Left lung (tissue), 10 donors: ENCODE data around the gene CFAP251. TPM values are rescaled to one million over a fixed set of nuclear protein-coding genes. Genes with fewer than 3 reads are reported as not detected.

Source experiments
- ATAC-seq: fragments of 200-7000 bp; cut with Tn5 transposase; one replicate; pipeline ENCODE4 v1.9.1; 2020; ENCODE audit warnings: moderate library complexity
- DNase-seq, 4 donors: peaks; one replicate each; pipeline ENCODE4 v3.0.0-alpha.2; 2013 to 2020
- H3K27ac ChIP-seq, 2 donors: fragments of 200-600 bp; sonication (generic) in 1 of 2; one replicate each; pipeline versions ENCODE4 v1.5.0 to v1.8.0; 2020 to 2021
- H3K27me3 ChIP-seq, 2 donors: fragments of 200-600 bp; sonication (generic) in 1 of 2; one replicate each; pipeline versions ENCODE4 v1.5.0 to v1.8.0; 2020 to 2021
- H3K36me3 ChIP-seq, 2 donors: fragments of 200-600 bp; sonication (generic) in 1 of 2; one replicate each; pipeline versions ENCODE4 v1.5.0 to v1.8.0; 2020 to 2021
- H3K4me1 ChIP-seq, 2 donors: fragments of 200-600 bp; one replicate each; pipeline ENCODE4 v1.8.0; 2021
- H3K4me3 ChIP-seq, 2 donors: fragments of 200-600 bp; sonication (generic) in 1 of 2; one replicate each; pipeline versions ENCODE4 v1.5.0 to v1.8.0; 2020 to 2021; ENCODE audit warnings: mild to moderate bottlenecking in 1 of 2
- H3K9me3 ChIP-seq, 2 donors: fragments of 200-600 bp; sonication (generic) in 1 of 2; one replicate each; pipeline versions ENCODE4 v1.5.0 to v1.8.0; 2020 to 2021
- CTCF ChIP-seq, 2 donors: fragments of 200-600 bp; sonication (generic) in 1 of 2; IDR thresholded peaks; one replicate each; pipeline versions ENCODE4 v1.5.0 to v1.8.0; 2021; ENCODE audit warnings: antibody characterized with exemption in 2 of 2
- intact Hi-C, 2 donors: fragments of 100-400 bp; cut with DNase I; formaldehyde crosslinking; loops; one replicate each; pipeline versions ENCODE4 v1.11.2 to v1.14.2; 2022
- polyA plus RNA-seq, 6 donors: library from polyadenylated mRNA; unstranded; fragments of 120-200 nt; gene quantifications; one replicate each; pipeline ENCODE4 v1.2.1, GENCODE V29; 2013; ENCODE audit not compliant: insufficient read length in 6 of 6
- total RNA-seq, 2 donors: library from RNA; stranded (reverse); fragmentation: NEBNext Ultra II Directional; extraction: Animal tissue kit (Norgen Biotek cat#: 25700); gene quantifications; one replicate each; pipeline ENCODE4 v1.2.1, GENCODE V29; 2021
- donor health status: DM: no; HTN: yes; CAD: no.
- donor health status: DM: no; HTN: no; CAD: no.

CFAP251 gene
- total and polyA plus RNA-seq, 8 donors, result 3.9 to 13.3 (median 9.4) TPM

GRCh38 chr12:122049827-122050226 lies 131.4 kb downstream of the CFAP251 start:
- Histone ChIP-seq H3K9me3 (no peaks in the 10 kb centered on the region), H3K27me3 (no peaks in the 10 kb centered on the region), H3K4me3 (no peak overlapping the region), H3K36me3 (peaks cover 0 to 9% of the 10 kb centered on the region in 2 donors), H3K4me1 (peaks cover 0 to 17% of the 10 kb centered on the region in 2 donors), H3K27ac (no peak overlapping the region)
- intact Hi-C loops, result no loop called here
- no peak for DNase-seq
- ATAC-seq, result no peak
- no peak for TF ChIP-seq CTCF (IDR thresholded peaks at IDR 0.05)

- Histone ChIP-seq H3K4me1 (peaks cover 0 to 17% of the 10 kb centered on the region in 2 donors), H3K27ac (no peak overlapping the region), H3K4me3 (no peak overlapping the region), H3K9me3 (no peaks in the 10 kb centered on the region), H3K27me3 (no peaks in the 10 kb centered on the region), H3K36me3 (peaks cover 0 to 9% of the 10 kb centered on the region in 2 donors)
- no peak for TF ChIP-seq CTCF (IDR thresholded peaks at IDR 0.05)
- ATAC-seq, result no peak
- no peak for DNase-seq
- intact Hi-C loops, result no loop called here
Measured at GRCh38 chr12:122050706-122051105, 132.3 kb downstream of the CFAP251 start.

GRCh38 chr12:122051231-122051876 lies 133.0 kb downstream of the CFAP251 start:
- Histone ChIP-seq H3K4me1 (peaks cover 0 to 17% of the 10 kb centered on the region in 2 donors), H3K27me3 (no peaks in the 10 kb centered on the region), H3K36me3 (peaks cover 0 to 9% of the 10 kb centered on the region in 2 donors), H3K9me3 (no peaks in the 10 kb centered on the region), H3K27ac (no peak overlapping the region), H3K4me3 (no peak overlapping the region)
- ATAC-seq (no peak), DNase-seq (no peak)
- intact Hi-C loops, result no loop called here
- TF ChIP-seq CTCF (IDR thresholded peaks at IDR 0.05), result no peak

GRCh38 chr12:122052285-122052684 lies 133.9 kb downstream of the CFAP251 start:
- peaks cover 0 to 2% of the 10 kb centered on the region in 2 donors for H3K36me3 ChIP-seq
- no peak overlapping the region for H3K4me3 ChIP-seq
- H3K27me3 ChIP-seq, result no peaks in the 10 kb centered on the region
- intact Hi-C loops, result loop anchor here in 1 of 2 donors (2.0 kb wide), 1 partner anchor 71 kb away; no protein-coding TSS in a partner anchor
- no peak for ATAC-seq
- H3K27ac ChIP-seq, result no peak overlapping the region
- H3K9me3 ChIP-seq, result no peaks in the 10 kb centered on the region
- DNase-seq, result no peak
- TF ChIP-seq CTCF (IDR thresholded peaks at IDR 0.05), result no peak
- H3K4me1 ChIP-seq, result peaks cover 0 to 17% of the 10 kb centered on the region in 2 donors

Other genes starting within 250 kb of the CFAP251 start
- 1 to 10 TPM in 1 of 2 donors, under 1 TPM in 1; 0.17 to 1.0 TPM for gene MORN3, start 248.9 kb upstream of the CFAP251 start, total RNA-seq
- 1 to 10 TPM; 1.2 to 2.8 (median 1.6) TPM for gene MORN3, start 248.9 kb upstream of the CFAP251 start, polyA plus RNA-seq
- 10 to 100 TPM; 13.9 to 17.7 TPM for gene TMEM120B, start 205.8 kb upstream of the CFAP251 start, total RNA-seq
- 10 to 100 TPM in 3 of 6 donors, 1 to 10 TPM in 3; 8.5 to 14.1 (median 10.4) TPM for gene TMEM120B, start 205.8 kb upstream of the CFAP251 start, polyA plus RNA-seq
- 10 to 100 TPM; 37.6 to 48.3 TPM for gene RHOF, start 124.9 kb upstream of the CFAP251 start, total RNA-seq
- 10 to 100 TPM in 5 of 6 donors, 1 to 10 TPM in 1; 8.5 to 14.4 (median 11.3) TPM for gene RHOF, start 124.9 kb upstream of the CFAP251 start, polyA plus RNA-seq
- gene SETD1B, start 114.6 kb upstream of the CFAP251 start, total RNA-seq, result 10 to 100 TPM; 18.9 to 23.4 TPM
- gene SETD1B, start 114.6 kb upstream of the CFAP251 start, polyA plus RNA-seq, result 10 to 100 TPM; 12.1 to 17.0 (median 14.7) TPM
- gene HPD, start 59.7 kb upstream of the CFAP251 start, total RNA-seq, result 1 to 10 TPM in 1 of 2 donors, under 1 TPM in 1; 0.85 to 2.1 TPM
- under 1 TPM in 3 of 6 donors, not detected in 3; 0.11 to 0.30 (median 0.15) TPM for gene HPD, start 59.7 kb upstream of the CFAP251 start, polyA plus RNA-seq
- 10 to 100 TPM; 39.3 to 53.8 TPM for gene PSMD9, start 29.8 kb upstream of the CFAP251 start, total RNA-seq
- gene PSMD9, start 29.8 kb upstream of the CFAP251 start, polyA plus RNA-seq, result 10 to 100 TPM; 44.2 to 49.9 (median 45.4) TPM
- 10 to 100 TPM in 1 of 2 donors, 1 to 10 TPM in 1; 7.0 to 11.1 TPM for gene BCL7A, start 103.3 kb downstream of the CFAP251 start, total RNA-seq
- gene BCL7A, start 103.3 kb downstream of the CFAP251 start, polyA plus RNA-seq, result 10 to 100 TPM; 15.9 to 18.4 (median 17.3) TPM
- 10 to 100 TPM; 48.1 to 62.6 TPM for gene MLXIP, start 160.2 kb downstream of the CFAP251 start, total RNA-seq
- 10 to 100 TPM; 72.8 to 98.7 (median 81.7) TPM for gene MLXIP, start 160.2 kb downstream of the CFAP251 start, polyA plus RNA-seq